ENCODE data around the gene THSD7B. TPM values are rescaled to one million over a fixed set of nuclear protein-coding genes. Genes with fewer than 3 reads are reported as not detected.
"Not testable (repeated sequence)": the region's sequence is repeated elsewhere in the genome, so short reads cannot be mapped to it uniquely, and the experiment has no call there.

Gene THSD7B
- total and polyA plus RNA-seq, 10 of the 15 experiments (the other 5 are each of a cell fraction or from before 2014, with no cell fraction given): 0.03 to 0.56 (median 0.28) TPM

DNA sequence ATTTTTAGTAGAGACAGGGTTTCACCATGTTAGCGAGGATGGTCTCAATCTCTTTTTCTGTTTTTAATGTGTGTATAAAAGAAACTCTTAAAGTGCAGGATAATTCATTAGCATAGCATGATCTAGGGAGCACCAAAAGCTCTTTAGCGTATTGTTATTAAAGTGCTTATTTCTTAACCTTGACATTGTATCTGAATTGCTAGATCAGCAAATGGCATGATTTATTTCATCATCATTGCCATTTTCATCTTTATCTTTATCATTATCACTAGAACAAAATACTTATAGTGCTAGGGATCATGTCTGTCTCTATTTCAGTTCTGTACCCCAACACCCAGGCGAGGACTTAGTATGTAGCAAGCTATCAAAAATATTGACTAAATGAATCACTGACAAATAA, 805.1 kb downstream of the THSD7B start:
- H3K9ac ChIP-seq (ENCODE audit: control insufficient read depth, insufficient read depth, low read length): no peak overlapping the region
- no peaks in the 10 kb centered on the region for H3K27me3 ChIP-seq (replicated peaks in 1 of 2; ENCODE audit: control insufficient read depth in 2 of 2, insufficient read depth in 2 of 2, low read length in 1 of 2)
- ChIA-PET RAD21 (ENCODE audit: unreplicated experiment) (no interaction called here), SMC1A (ENCODE audit: uncharacterized antibody, unreplicated experiment) (no interaction called here), CTCF (no interaction called here), POLR2A (no interaction called here)
- DNase-seq (ENCODE audit: low read depth, low spot score): no peak
- intact Hi-C loops (cut with micrococcal nuclease; ENCODE audit: unreplicated experiment) (no loop called here), in situ Hi-C loops (cut with MboI) (no loop called here)
- BruUV-seq (replicated peaks): no TSS peak
- H3K79me2 ChIP-seq (ENCODE audit: control insufficient read depth, insufficient read depth, low read length): no peaks in the 10 kb centered on the region
- no peak overlapping the region for H3K27ac ChIP-seq (ENCODE audit: control insufficient read depth, insufficient read depth)
- no peaks in the 10 kb centered on the region for H3K4me1 ChIP-seq (ENCODE audit: control insufficient read depth, insufficient read depth, low read length)
- TF ChIP-seq GABPA (IDR thresholded peaks at IDR 0.05; ENCODE audit: low read depth): no peak
- TF ChIP-seq RAD21 (IDR thresholded peaks at IDR 0.05; ENCODE audit: insufficient read depth, low read depth, low read length): no peak
- TF ChIP-seq SMC3 (IDR thresholded peaks at IDR 0.05; ENCODE audit: borderline replicate concordance, low read length): no peak
- no peak for TF ChIP-seq SMARCA5 (IDR thresholded peaks at IDR 0.05)
- TF ChIP-seq CREM (IDR thresholded peaks at IDR 0.05; ENCODE audit: low read depth): no peak
- no peak for TF ChIP-seq NR2C2 (IDR thresholded peaks at IDR 0.05; ENCODE audit: borderline replicate concordance, control insufficient read depth, insufficient read length, low read depth)
- TF ChIP-seq BRCA1 (IDR thresholded peaks at IDR 0.05; ENCODE audit: low read depth, low read length): no peak
- TF ChIP-seq FOXK2 (IDR thresholded peaks at IDR 0.05): no peak
- TF ChIP-seq ZNF217 (IDR thresholded peaks at IDR 0.05): no peak
- no peak for FAIRE-seq
- no peaks in the 10 kb centered on the region for H3K9me3 ChIP-seq (replicated peaks; ENCODE audit: control insufficient read depth, insufficient read depth, low read length)
- no peak overlapping the region for H2AFZ ChIP-seq (ENCODE audit: control insufficient read depth, low read depth, low read length)
- 31% methylated on average over 3 of the region's 3 CpGs for WGBS (ENCODE audit: insufficient coverage, insufficient replicate concordance, low lambda C conversion rate, missing lambda C conversion rate)
- H3K4me2 ChIP-seq (ENCODE audit: control insufficient read depth, insufficient read depth): no peak overlapping the region
- no peaks in the 10 kb centered on the region for H4K20me1 ChIP-seq (ENCODE audit: control insufficient read depth, insufficient read depth)
- H3K36me3 ChIP-seq (ENCODE audit: control insufficient read depth in 2 of 2, insufficient read depth in 2 of 2, low read length in 1 of 2): no peaks in the 10 kb centered on the region
- no peak overlapping the region for H3K4me3 ChIP-seq
- no peak for ATAC-seq

DNA sequence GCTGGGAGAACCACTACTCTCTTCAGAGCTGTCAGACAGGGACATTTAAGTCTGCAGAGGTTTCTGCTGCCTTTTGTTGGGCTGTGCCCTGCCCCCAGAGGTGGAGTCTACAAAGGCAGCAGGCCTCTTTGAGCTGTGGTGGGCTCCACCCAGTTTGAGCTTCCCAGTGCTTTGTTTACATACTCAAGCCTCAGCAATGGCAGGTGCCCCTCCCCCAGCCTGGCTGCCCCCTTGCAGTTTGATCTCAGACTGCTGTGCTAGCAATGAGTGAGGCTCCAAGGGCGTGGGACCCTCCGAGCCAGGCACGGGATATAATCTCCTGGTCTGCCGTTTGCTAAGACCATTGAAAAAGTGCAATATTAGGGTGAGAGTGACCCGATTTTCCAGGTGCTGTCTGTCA, 822.5 kb downstream of the THSD7B start:
- CTCF ChIA-PET; H3K27me3 ChIP-seq (replicated peaks in 1 of 2; ENCODE audit: control insufficient read depth in 2 of 2, insufficient read depth in 2 of 2, low read length in 1 of 2); H3K4me2 ChIP-seq (ENCODE audit: control insufficient read depth, insufficient read depth); in situ Hi-C loops (cut with MboI); BruUV-seq (replicated peaks); H3K79me2 ChIP-seq (ENCODE audit: control insufficient read depth, insufficient read depth, low read length); intact Hi-C loops (cut with micrococcal nuclease; ENCODE audit: unreplicated experiment); H4K20me1 ChIP-seq (ENCODE audit: control insufficient read depth, insufficient read depth); H3K36me3 ChIP-seq (ENCODE audit: control insufficient read depth in 2 of 2, insufficient read depth in 2 of 2, low read length in 1 of 2); FAIRE-seq; DNase-seq (ENCODE audit: low read depth, low spot score); H3K4me1 ChIP-seq (ENCODE audit: control insufficient read depth, insufficient read depth, low read length); H3K27ac ChIP-seq (ENCODE audit: control insufficient read depth, insufficient read depth); H3K9ac ChIP-seq (ENCODE audit: control insufficient read depth, insufficient read depth, low read length); ATAC-seq; H3K4me3 ChIP-seq; RAD21 ChIA-PET (ENCODE audit: unreplicated experiment); POLR2A ChIA-PET; H3K9me3 ChIP-seq (replicated peaks; ENCODE audit: control insufficient read depth, insufficient read depth, low read length); H2AFZ ChIP-seq (ENCODE audit: control insufficient read depth, low read depth, low read length): not testable (repeated sequence)
- 7% methylated on average over 5 of the region's 5 CpGs for WGBS (ENCODE audit: insufficient coverage, insufficient replicate concordance, low lambda C conversion rate, missing lambda C conversion rate)
- SMC1A ChIA-PET (ENCODE audit: uncharacterized antibody, unreplicated experiment): interaction anchor here (0.9 kb wide), 1 partner anchor 20 kb away, joined by 3 read pairs; no protein-coding TSS in a partner anchor

DNA sequence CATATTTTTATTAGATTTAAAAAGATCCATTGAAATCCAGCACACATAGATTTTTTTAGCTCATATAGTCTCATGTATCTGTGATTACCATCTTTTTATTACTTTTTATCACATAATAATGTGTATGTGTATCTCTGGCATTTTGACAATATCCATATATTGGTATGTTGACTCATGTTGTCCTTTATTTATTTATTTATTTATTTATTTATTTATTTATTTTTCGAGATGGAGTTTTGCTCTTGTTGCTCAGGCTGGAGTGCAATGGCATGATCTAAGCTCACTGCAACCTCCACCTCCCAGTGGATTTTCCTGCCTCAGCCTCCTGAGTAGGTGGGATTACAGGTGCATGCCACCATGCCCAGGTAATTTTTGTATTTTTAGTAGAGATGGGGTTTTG, 823.2 kb downstream of the THSD7B start:
- SMC1A ChIA-PET (ENCODE audit: uncharacterized antibody, unreplicated experiment); H2AFZ ChIP-seq (ENCODE audit: control insufficient read depth, low read depth, low read length); H3K4me1 ChIP-seq (ENCODE audit: control insufficient read depth, insufficient read depth, low read length); H3K4me3 ChIP-seq; in situ Hi-C loops (cut with MboI); H3K4me2 ChIP-seq (ENCODE audit: control insufficient read depth, insufficient read depth); intact Hi-C loops (cut with micrococcal nuclease; ENCODE audit: unreplicated experiment); H3K36me3 ChIP-seq (ENCODE audit: control insufficient read depth in 2 of 2, insufficient read depth in 2 of 2, low read length in 1 of 2); H4K20me1 ChIP-seq (ENCODE audit: control insufficient read depth, insufficient read depth); RAD21 ChIA-PET (ENCODE audit: unreplicated experiment); ATAC-seq; H3K27ac ChIP-seq (ENCODE audit: control insufficient read depth, insufficient read depth); CTCF ChIA-PET; H3K9ac ChIP-seq (ENCODE audit: control insufficient read depth, insufficient read depth, low read length); DNase-seq (ENCODE audit: low read depth, low spot score); FAIRE-seq; H3K79me2 ChIP-seq (ENCODE audit: control insufficient read depth, insufficient read depth, low read length); H3K9me3 ChIP-seq (replicated peaks; ENCODE audit: control insufficient read depth, insufficient read depth, low read length); POLR2A ChIA-PET; BruUV-seq (replicated peaks); H3K27me3 ChIP-seq (replicated peaks in 1 of 2; ENCODE audit: control insufficient read depth in 2 of 2, insufficient read depth in 2 of 2, low read length in 1 of 2): not testable (repeated sequence)
- WGBS (ENCODE audit: insufficient coverage, insufficient replicate concordance, low lambda C conversion rate, missing lambda C conversion rate): 0% methylated on average over 1 of the region's 1 CpG
